ENCODE data around the gene AJAP1.

The AJAP1 gene

GRCh38 chr1:4728319-4729089 lies 74.1 kb downstream of the AJAP1 start:
- no peak overlapping the region for H3K4me3 ChIP-seq (replicated peaks; ENCODE audit: low read depth, low read length)
- no peak for DNase-seq (ENCODE audit: low read depth)
- no peak for TF ChIP-seq CTCF (IDR thresholded peaks at IDR 0.05; ENCODE audit: low read length, missing control alignments)

- TF ChIP-seq CTCF (IDR thresholded peaks at IDR 0.05; ENCODE audit: low read length, missing control alignments) = no peak
- no peak for DNase-seq (ENCODE audit: low read depth)
Measured at GRCh38 chr1:4729090-4729471, 74.7 kb downstream of the AJAP1 start.

GRCh38 chr1:4730078-4730477 lies 75.7 kb downstream of the AJAP1 start:
- no peak overlapping the region for H3K4me3 ChIP-seq (replicated peaks; ENCODE audit: low read depth, low read length)
- TF ChIP-seq CTCF (IDR thresholded peaks at IDR 0.05; ENCODE audit: low read length, missing control alignments) = no peak
- no peak for DNase-seq (ENCODE audit: low read depth)

More at GRCh38 chr1:4729090-4729471, 74.7 kb downstream of the AJAP1 start:
- H3K4me3 ChIP-seq (replicated peaks; ENCODE audit: low read depth, low read length) = no peak overlapping the region

- H3K4me3 ChIP-seq (replicated peaks; ENCODE audit: low read depth, low read length) = no peak overlapping the region
- no peak for DNase-seq (ENCODE audit: low read depth)
- no peak for TF ChIP-seq CTCF (IDR thresholded peaks at IDR 0.05; ENCODE audit: low read length, missing control alignments)
Measured at GRCh38 chr1:4733446-4734177, 79.2 kb downstream of the AJAP1 start.

DNA sequence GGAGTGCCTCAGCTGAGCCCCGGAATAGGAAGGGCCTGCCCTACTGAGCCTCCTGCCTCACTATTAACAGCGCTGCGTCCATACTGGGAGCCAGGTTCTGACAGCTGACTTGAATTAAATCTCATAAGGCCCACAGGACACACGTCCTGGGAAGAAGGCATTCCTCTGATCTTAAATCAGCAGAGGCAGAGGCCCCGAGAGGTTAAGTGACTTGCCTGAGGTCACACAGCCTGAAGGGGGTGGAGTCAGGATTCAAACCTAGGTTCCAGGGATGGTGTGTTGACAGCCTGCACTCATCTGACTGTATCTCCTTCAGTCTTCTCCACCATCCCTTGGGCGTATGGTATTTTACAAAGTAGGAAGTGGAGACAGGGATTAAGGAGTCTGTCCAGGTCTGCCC lies 79.8 kb downstream of the AJAP1 start:
- TF ChIP-seq CTCF (IDR thresholded peaks at IDR 0.05; ENCODE audit: low read length, missing control alignments) = no peak
- no peak for DNase-seq (ENCODE audit: low read depth)
- no peak overlapping the region for H3K4me3 ChIP-seq (replicated peaks; ENCODE audit: low read depth, low read length)

- TF ChIP-seq CTCF (IDR thresholded peaks at IDR 0.05; ENCODE audit: low read length, missing control alignments) = no peak
- H3K4me3 ChIP-seq (replicated peaks; ENCODE audit: low read depth, low read length) = no peak overlapping the region
- DNase-seq (ENCODE audit: low read depth) = no peak
Measured at GRCh38 chr1:4734791-4735190, 80.4 kb downstream of the AJAP1 start.

All from fibroblast of pulmonary artery (primary cell).